Measurements from ENCODE around the gene BMP2K. TPM values are rescaled to one million over a fixed set of nuclear protein-coding genes. Genes with fewer than 3 reads are reported as not detected.

Gene BMP2K
- total and polyA plus RNA-seq, 8 donors, result 4.7 to 68.7 (median 17.0) TPM

GRCh38 chr4:78960926-78961325 lies 184.8 kb downstream of the BMP2K start:
- no peaks in the 10 kb centered on the region for H3K36me3 ChIP-seq
- no peak for DNase-seq
- intact Hi-C loops (cut with DNase I; ENCODE audit: low total_unique reads), result no loop called here
- WGBS, 5 donors, result 71 to 87% (median 83%) methylated on average over 3 of the region's 3 CpGs
- H3K27ac ChIP-seq, result no peak overlapping the region
- H3K4me3 ChIP-seq, result no peak overlapping the region
- no peaks in the 10 kb centered on the region for H3K27me3 ChIP-seq
- no peaks in the 10 kb centered on the region for H3K4me1 ChIP-seq
- H3K9me3 ChIP-seq, result no peaks in the 10 kb centered on the region
- TF ChIP-seq, protein P1, sequence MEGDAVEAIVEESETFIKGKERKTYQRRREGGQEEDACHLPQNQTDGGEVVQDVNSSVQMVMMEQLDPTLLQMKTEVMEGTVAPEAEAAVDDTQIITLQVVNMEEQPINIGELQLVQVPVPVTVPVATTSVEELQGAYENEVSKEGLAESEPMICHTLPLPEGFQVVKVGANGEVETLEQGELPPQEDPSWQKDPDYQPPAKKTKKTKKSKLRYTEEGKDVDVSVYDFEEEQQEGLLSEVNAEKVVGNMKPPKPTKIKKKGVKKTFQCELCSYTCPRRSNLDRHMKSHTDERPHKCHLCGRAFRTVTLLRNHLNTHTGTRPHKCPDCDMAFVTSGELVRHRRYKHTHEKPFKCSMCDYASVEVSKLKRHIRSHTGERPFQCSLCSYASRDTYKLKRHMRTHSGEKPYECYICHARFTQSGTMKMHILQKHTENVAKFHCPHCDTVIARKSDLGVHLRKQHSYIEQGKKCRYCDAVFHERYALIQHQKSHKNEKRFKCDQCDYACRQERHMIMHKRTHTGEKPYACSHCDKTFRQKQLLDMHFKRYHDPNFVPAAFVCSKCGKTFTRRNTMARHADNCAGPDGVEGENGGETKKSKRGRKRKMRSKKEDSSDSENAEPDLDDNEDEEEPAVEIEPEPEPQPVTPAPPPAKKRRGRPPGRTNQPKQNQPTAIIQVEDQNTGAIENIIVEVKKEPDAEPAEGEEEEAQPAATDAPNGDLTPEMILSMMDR (IDR thresholded peaks at IDR 0.05), result no peak

Small RNAs within 50 kb of the gene (small RNA-seq; reads per million reads assigned to genes)
- 0 reads per million in 4 donors for gene AC098818.1
- gene MIR5096, result 0 reads per million in 4 donors
- 0 reads per million in 4 donors for gene RN7SL127P

Other genes with a start within 250 kb of the BMP2K start
- gene ANXA3, start 224.6 kb upstream of the BMP2K start, total RNA-seq, result 100 to 1,000 TPM in 4 of 5 donors, 10 to 100 TPM in 1; 26.1 to 235 (median 156) TPM
- gene ANXA3, start 224.6 kb upstream of the BMP2K start, polyA plus RNA-seq, result 100 to 1,000 TPM in 2 of 3 donors, 10 to 100 TPM in 1; 90.0 to 184 (median 145) TPM
- gene PAQR3, start 163.1 kb downstream of the BMP2K start, total RNA-seq, result 10 to 100 TPM in 3 of 5 donors, 1 to 10 TPM in 2; 2.5 to 33.8 (median 14.3) TPM
- 1 to 10 TPM; 1.7 to 3.3 (median 2.4) TPM for gene PAQR3, start 163.1 kb downstream of the BMP2K start, polyA plus RNA-seq

All from stomach (tissue), 9 donors.